ENCODE measurements around the gene FRMD4A.

GRCh38 chr10:14366760-14367159 lies 36.0 kb upstream of the FRMD4A start:
- TF ChIP-seq CTCF (IDR thresholded peaks at IDR 0.05) (no peak), POLR2A (IDR thresholded peaks at IDR 0.05) (no peak)

Measured in testis (tissue), 2 donors.